ENCODE measurements around the gene SV2C.

The SV2C gene

DNA sequence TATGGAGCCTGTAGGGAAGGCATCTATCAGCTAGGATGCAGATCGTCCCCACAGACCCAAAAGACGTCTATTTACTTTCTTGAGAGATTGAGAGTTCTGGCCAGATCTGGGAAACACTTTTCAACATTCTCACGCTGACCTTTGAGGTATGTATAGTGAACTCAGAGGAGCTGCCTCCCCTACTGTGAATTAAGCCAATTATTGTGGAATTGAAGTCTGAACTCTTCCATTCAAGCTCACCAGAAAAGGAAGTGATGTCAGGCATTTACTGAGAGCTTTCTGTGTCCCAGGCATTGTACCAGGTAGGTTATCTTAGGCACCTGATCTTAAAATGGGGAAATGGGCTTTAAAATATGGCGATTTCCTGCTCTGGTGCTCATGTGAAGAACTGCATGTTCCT is 136.5 kb downstream of the SV2C start:
- Histone ChIP-seq H3K9me3 (ENCODE audit: control insufficient read depth in 1 of 2, low read length in 2 of 2) (no peaks in the 10 kb centered on the region), H3K9ac (ENCODE audit: low read depth in 1 of 2, low read length in 2 of 2) (no peak overlapping the region), H3K4me1 (ENCODE audit: control insufficient read depth in 1 of 2, insufficient read depth in 2 of 2, low read length in 2 of 2) (no peaks in the 10 kb centered on the region), H3K27ac (ENCODE audit: low read depth, low read length) (no peak overlapping the region), H3K27me3 (ENCODE audit: control insufficient read depth in 1 of 2, insufficient read depth in 2 of 2, low read length in 2 of 2) (no peaks in the 10 kb centered on the region), H3K4me3 (ENCODE audit: low read depth in 1 of 2, low read length in 2 of 2) (no peak overlapping the region), H3K36me3 (ENCODE audit: control insufficient read depth in 1 of 2, insufficient read depth in 2 of 2, low read length in 2 of 2) (no peaks in the 10 kb centered on the region)

DNA sequence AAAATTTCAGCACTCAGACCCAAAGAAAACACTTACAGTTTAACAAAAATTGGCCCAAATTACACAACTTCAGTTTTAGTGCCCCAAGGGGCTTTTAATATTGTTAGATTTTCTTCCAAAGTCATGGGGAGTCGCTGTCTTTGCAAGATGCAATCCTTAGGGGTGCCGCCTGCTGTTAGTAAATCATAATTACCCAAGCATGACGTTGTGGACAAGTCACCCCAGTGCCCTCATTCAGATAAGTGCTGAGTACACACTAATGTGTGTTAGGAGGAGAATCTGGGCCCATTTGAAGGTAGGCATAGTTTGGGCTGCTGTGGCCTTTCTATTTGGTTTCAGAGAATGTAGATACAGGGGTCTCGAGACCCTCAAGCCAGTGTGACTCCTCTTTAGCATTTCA is 138.1 kb downstream of the SV2C start:
- H3K9ac ChIP-seq (ENCODE audit: low read depth in 1 of 2, low read length in 2 of 2): no peak overlapping the region
- no peaks in the 10 kb centered on the region for H3K27me3 ChIP-seq (ENCODE audit: control insufficient read depth in 1 of 2, insufficient read depth in 2 of 2, low read length in 2 of 2)
- no peaks in the 10 kb centered on the region for H3K4me1 ChIP-seq (ENCODE audit: control insufficient read depth in 1 of 2, insufficient read depth in 2 of 2, low read length in 2 of 2)
- H3K4me3 ChIP-seq (ENCODE audit: low read depth in 1 of 2, low read length in 2 of 2): no peak overlapping the region
- H3K27ac ChIP-seq (ENCODE audit: low read depth, low read length): no peak overlapping the region
- no peaks in the 10 kb centered on the region for H3K36me3 ChIP-seq (ENCODE audit: control insufficient read depth in 1 of 2, insufficient read depth in 2 of 2, low read length in 2 of 2)
- H3K9me3 ChIP-seq (ENCODE audit: control insufficient read depth in 1 of 2, low read length in 2 of 2): no peaks in the 10 kb centered on the region

DNA sequence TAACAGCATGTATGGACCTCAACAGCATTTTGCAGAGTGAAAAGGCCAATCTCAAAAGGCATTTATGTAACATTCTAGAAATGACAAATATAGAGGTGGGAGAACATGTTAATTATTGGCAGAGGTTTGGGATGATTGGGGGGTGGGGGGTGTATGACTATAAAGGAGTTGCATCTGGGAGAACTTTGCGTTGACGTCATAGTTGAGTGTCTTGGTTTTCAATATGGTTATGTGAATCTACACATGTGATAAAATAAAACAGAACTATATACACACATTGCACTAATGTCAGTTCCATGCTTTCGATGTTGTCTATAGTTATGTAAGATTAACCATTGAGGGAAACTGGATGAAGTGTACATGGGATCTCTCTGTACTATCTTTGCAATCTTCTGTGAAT is 139.1 kb downstream of the SV2C start:
- H3K9ac ChIP-seq (ENCODE audit: low read depth in 1 of 2, low read length in 2 of 2): no peak overlapping the region
- H3K27ac ChIP-seq (ENCODE audit: low read depth, low read length): no peak overlapping the region
- no peaks in the 10 kb centered on the region for H3K36me3 ChIP-seq (ENCODE audit: control insufficient read depth in 1 of 2, insufficient read depth in 2 of 2, low read length in 2 of 2)
- no peak overlapping the region for H3K4me3 ChIP-seq (ENCODE audit: low read depth in 1 of 2, low read length in 2 of 2)
- no peaks in the 10 kb centered on the region for H3K9me3 ChIP-seq (ENCODE audit: control insufficient read depth in 1 of 2, low read length in 2 of 2)
- no peaks in the 10 kb centered on the region for H3K4me1 ChIP-seq (ENCODE audit: control insufficient read depth in 1 of 2, insufficient read depth in 2 of 2, low read length in 2 of 2)
- no peaks in the 10 kb centered on the region for H3K27me3 ChIP-seq (ENCODE audit: control insufficient read depth in 1 of 2, insufficient read depth in 2 of 2, low read length in 2 of 2)

DNA sequence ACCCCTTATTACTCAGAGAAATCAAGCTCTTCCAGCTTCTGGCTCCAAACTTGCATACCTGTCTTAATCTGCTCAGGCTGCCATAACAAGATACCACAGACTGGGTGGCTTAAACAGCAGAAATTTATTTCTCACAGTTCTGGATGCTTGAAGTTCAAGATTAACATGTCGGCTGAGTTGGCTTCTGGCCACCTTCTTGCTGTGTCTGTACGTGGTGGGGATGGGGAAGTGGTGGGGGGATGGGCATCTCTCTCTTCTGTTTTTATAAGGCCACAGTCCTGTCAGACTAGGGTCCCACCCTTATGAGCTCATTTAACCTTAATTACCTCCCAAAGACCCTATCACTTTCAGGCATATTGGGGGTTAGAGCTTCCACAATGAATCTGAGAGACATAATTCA is 140.5 kb downstream of the SV2C start:
- Histone ChIP-seq H3K27ac (ENCODE audit: low read depth, low read length) (no peak overlapping the region), H3K9me3 (ENCODE audit: control insufficient read depth in 1 of 2, low read length in 2 of 2) (no peaks in the 10 kb centered on the region), H3K4me1 (ENCODE audit: control insufficient read depth in 1 of 2, insufficient read depth in 2 of 2, low read length in 2 of 2) (no peaks in the 10 kb centered on the region), H3K9ac (ENCODE audit: low read depth in 1 of 2, low read length in 2 of 2) (no peak overlapping the region), H3K4me3 (ENCODE audit: low read depth in 1 of 2, low read length in 2 of 2) (no peak overlapping the region), H3K27me3 (ENCODE audit: control insufficient read depth in 1 of 2, insufficient read depth in 2 of 2, low read length in 2 of 2) (no peaks in the 10 kb centered on the region), H3K36me3 (ENCODE audit: control insufficient read depth in 1 of 2, insufficient read depth in 2 of 2, low read length in 2 of 2) (no peaks in the 10 kb centered on the region)

DNA sequence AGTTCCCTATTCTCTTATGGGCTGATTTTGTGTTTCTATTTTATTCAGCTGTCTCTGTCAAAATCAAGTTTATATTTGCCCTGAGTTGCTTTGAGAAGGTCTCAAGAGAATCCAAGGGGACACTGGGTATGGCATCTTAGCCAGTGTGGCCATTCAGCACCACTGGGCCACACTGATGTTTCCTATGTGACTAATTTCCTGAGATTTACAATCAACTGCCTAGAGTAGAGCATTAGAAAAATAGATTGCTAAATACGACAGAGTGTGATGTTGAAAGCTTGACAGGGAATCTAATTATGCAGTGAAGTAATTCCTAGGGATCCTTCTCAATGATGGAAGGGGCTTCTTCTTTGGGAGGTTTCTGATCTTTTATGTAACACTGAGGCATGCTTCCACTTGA is 141.7 kb downstream of the SV2C start:
- H3K36me3 ChIP-seq (ENCODE audit: control insufficient read depth in 1 of 2, insufficient read depth in 2 of 2, low read length in 2 of 2): no peaks in the 10 kb centered on the region
- H3K27me3 ChIP-seq (ENCODE audit: control insufficient read depth in 1 of 2, insufficient read depth in 2 of 2, low read length in 2 of 2): peaks cover 0 to 1% of the 10 kb centered on the region in 2 donors
- H3K4me3 ChIP-seq (ENCODE audit: low read depth in 1 of 2, low read length in 2 of 2): no peak overlapping the region
- no peaks in the 10 kb centered on the region for H3K4me1 ChIP-seq (ENCODE audit: control insufficient read depth in 1 of 2, insufficient read depth in 2 of 2, low read length in 2 of 2)
- no peaks in the 10 kb centered on the region for H3K9me3 ChIP-seq (ENCODE audit: control insufficient read depth in 1 of 2, low read length in 2 of 2)
- no peak overlapping the region for H3K27ac ChIP-seq (ENCODE audit: low read depth, low read length)
- no peak overlapping the region for H3K9ac ChIP-seq (ENCODE audit: low read depth in 1 of 2, low read length in 2 of 2)

DNA sequence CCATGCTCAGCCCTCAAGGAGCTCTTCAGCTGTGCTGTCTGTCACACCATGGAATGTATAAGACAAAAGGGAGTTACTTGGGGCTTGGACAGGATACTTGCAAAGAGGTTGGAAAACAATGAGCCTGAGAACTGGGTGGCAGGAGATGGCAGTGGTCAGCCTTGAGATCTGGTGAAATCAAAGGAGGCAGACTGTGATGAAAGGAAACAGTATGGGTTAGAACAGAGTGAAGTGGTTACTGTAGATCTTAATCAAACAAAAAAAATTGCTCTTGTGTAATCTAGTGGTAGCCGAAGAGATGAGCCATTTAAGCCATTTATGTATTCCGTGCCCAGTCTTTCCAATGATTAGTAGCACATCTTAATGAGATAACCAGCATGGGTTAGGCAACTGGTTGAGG is 142.2 kb downstream of the SV2C start:
- H3K27me3 ChIP-seq (ENCODE audit: control insufficient read depth in 1 of 2, insufficient read depth in 2 of 2, low read length in 2 of 2): peaks cover 0 to 3% of the 10 kb centered on the region in 2 donors
- H3K4me3 ChIP-seq (ENCODE audit: low read depth in 1 of 2, low read length in 2 of 2): no peak overlapping the region
- no peak overlapping the region for H3K27ac ChIP-seq (ENCODE audit: low read depth, low read length)
- H3K9ac ChIP-seq (ENCODE audit: low read depth in 1 of 2, low read length in 2 of 2): no peak overlapping the region
- no peaks in the 10 kb centered on the region for H3K36me3 ChIP-seq (ENCODE audit: control insufficient read depth in 1 of 2, insufficient read depth in 2 of 2, low read length in 2 of 2)
- no peaks in the 10 kb centered on the region for H3K4me1 ChIP-seq (ENCODE audit: control insufficient read depth in 1 of 2, insufficient read depth in 2 of 2, low read length in 2 of 2)
- H3K9me3 ChIP-seq (ENCODE audit: control insufficient read depth in 1 of 2, low read length in 2 of 2): no peaks in the 10 kb centered on the region

DNA sequence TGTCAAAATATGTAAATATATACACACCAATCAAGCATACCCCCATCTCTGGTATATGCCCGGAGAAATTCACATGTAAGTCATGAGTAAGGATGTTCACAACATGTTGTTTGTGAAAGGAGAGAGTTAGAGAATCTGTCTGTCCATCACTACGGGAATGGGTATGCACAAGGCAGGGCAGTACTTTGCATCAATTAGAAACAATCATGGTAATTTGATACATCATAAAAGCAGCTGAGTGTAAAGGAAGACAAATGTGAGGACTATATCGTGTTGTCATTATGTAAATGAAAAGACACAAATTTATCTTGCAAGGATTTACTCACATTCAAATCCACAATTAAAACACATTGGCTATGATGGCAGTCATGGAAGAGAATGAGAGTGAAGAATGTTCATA is 146.7 kb downstream of the SV2C start:
- Histone ChIP-seq H3K4me3 (ENCODE audit: low read depth in 1 of 2, low read length in 2 of 2) (no peak overlapping the region), H3K9me3 (ENCODE audit: control insufficient read depth in 1 of 2, low read length in 2 of 2) (no peaks in the 10 kb centered on the region), H3K4me1 (ENCODE audit: control insufficient read depth in 1 of 2, insufficient read depth in 2 of 2, low read length in 2 of 2) (no peaks in the 10 kb centered on the region), H3K27ac (ENCODE audit: low read depth, low read length) (no peak overlapping the region), H3K36me3 (ENCODE audit: control insufficient read depth in 1 of 2, insufficient read depth in 2 of 2, low read length in 2 of 2) (no peaks in the 10 kb centered on the region), H3K27me3 (ENCODE audit: control insufficient read depth in 1 of 2, insufficient read depth in 2 of 2, low read length in 2 of 2) (peaks cover 0 to 3% of the 10 kb centered on the region in 2 donors), H3K9ac (ENCODE audit: low read depth in 1 of 2, low read length in 2 of 2) (no peak overlapping the region)

DNA sequence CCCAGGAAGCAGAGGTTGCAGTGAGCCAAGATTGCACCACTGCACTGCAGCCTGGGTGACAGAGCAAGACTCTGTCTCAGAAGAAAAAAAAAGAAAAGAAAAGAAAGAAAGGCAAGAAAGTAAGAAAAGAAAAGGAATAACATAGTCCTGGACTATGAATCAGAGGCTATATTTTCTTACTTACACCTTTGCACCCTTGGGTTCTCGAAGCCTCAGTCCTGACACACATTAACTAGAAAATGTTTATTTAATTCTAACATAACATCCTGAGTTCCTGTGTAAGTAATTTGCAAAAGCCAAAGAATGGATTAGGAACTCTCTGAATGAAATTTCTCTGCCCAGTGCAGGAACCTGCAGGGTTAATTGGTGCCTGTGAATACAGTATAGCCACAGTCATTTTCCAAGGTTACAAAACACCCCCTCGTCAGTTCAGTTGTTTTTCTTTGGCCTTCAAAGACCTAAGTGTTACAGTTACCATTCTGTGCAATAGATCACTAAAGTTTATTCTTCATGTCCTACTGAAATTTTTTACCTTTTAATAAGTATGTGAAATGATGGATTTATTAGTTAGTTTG is 147.6 kb downstream of the SV2C start:
- Histone ChIP-seq H3K27me3 (ENCODE audit: control insufficient read depth in 1 of 2, insufficient read depth in 2 of 2, low read length in 2 of 2) (peaks cover 0 to 3% of the 10 kb centered on the region in 2 donors), H3K4me1 (ENCODE audit: control insufficient read depth in 1 of 2, insufficient read depth in 2 of 2, low read length in 2 of 2) (no peaks in the 10 kb centered on the region), H3K4me3 (ENCODE audit: low read depth in 1 of 2, low read length in 2 of 2) (no peak overlapping the region), H3K9ac (ENCODE audit: low read depth in 1 of 2, low read length in 2 of 2) (no peak overlapping the region), H3K27ac (ENCODE audit: low read depth, low read length) (no peak overlapping the region), H3K9me3 (ENCODE audit: control insufficient read depth in 1 of 2, low read length in 2 of 2) (no peaks in the 10 kb centered on the region), H3K36me3 (ENCODE audit: control insufficient read depth in 1 of 2, insufficient read depth in 2 of 2, low read length in 2 of 2) (no peaks in the 10 kb centered on the region)

DNA sequence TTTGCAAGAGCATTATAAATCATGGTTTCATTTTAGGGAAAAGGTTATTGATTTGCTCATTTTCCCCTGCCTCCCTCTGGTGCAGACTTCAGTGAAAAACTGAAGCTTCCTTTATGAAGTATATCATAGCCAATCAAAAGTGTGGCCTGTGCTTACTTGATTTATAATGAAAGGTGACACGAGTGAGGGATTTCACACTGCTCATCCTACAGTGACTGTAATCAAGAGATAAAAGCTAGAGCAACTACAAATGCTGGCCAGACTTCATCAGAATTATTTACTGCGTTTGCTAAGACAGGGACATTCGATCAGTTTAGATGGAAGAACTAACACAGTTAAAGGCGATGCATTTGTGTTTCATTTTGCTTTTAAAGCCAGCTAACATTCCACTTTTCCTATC is 151.5 kb downstream of the SV2C start:
- no peak overlapping the region for H3K4me3 ChIP-seq (ENCODE audit: low read depth in 1 of 2, low read length in 2 of 2)
- H3K27me3 ChIP-seq (ENCODE audit: control insufficient read depth in 1 of 2, insufficient read depth in 2 of 2, low read length in 2 of 2): peaks cover 0 to 3% of the 10 kb centered on the region in 2 donors
- H3K36me3 ChIP-seq (ENCODE audit: control insufficient read depth in 1 of 2, insufficient read depth in 2 of 2, low read length in 2 of 2): no peaks in the 10 kb centered on the region
- no peaks in the 10 kb centered on the region for H3K4me1 ChIP-seq (ENCODE audit: control insufficient read depth in 1 of 2, insufficient read depth in 2 of 2, low read length in 2 of 2)
- no peak overlapping the region for H3K9ac ChIP-seq (ENCODE audit: low read depth in 1 of 2, low read length in 2 of 2)
- peaks cover 0 to 6% of the 10 kb centered on the region in 2 donors for H3K9me3 ChIP-seq (ENCODE audit: control insufficient read depth in 1 of 2, low read length in 2 of 2)
- H3K27ac ChIP-seq (ENCODE audit: low read depth, low read length): no peak overlapping the region

DNA sequence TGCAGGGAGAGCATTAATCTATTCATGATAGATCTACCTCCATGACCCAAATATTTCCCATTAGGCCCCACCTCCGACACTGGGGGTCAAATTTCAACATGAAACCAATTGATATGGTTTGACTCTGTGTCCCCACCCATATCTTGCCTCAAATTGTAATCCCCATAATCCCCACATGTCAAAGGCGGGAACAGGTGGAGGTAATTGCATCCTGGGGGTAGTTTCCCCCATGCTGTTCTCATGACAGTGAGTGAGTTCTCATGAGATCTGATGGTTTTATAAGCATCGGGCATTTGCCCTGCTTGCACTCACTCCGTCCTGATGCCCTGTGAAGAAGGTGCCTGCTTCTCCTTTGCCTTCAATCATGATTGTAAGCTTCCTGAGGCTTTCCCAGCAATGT is 153.5 kb downstream of the SV2C start:
- H3K4me1 ChIP-seq (ENCODE audit: control insufficient read depth in 1 of 2, insufficient read depth in 2 of 2, low read length in 2 of 2): no peaks in the 10 kb centered on the region
- peaks cover 0 to 6% of the 10 kb centered on the region in 2 donors for H3K9me3 ChIP-seq (ENCODE audit: control insufficient read depth in 1 of 2, low read length in 2 of 2)
- no peak overlapping the region for H3K27ac ChIP-seq (ENCODE audit: low read depth, low read length)
- H3K9ac ChIP-seq (ENCODE audit: low read depth in 1 of 2, low read length in 2 of 2): no peak overlapping the region
- H3K4me3 ChIP-seq (ENCODE audit: low read depth in 1 of 2, low read length in 2 of 2): no peak overlapping the region
- no peaks in the 10 kb centered on the region for H3K36me3 ChIP-seq (ENCODE audit: control insufficient read depth in 1 of 2, insufficient read depth in 2 of 2, low read length in 2 of 2)
- no peaks in the 10 kb centered on the region for H3K27me3 ChIP-seq (ENCODE audit: control insufficient read depth in 1 of 2, insufficient read depth in 2 of 2, low read length in 2 of 2)

DNA sequence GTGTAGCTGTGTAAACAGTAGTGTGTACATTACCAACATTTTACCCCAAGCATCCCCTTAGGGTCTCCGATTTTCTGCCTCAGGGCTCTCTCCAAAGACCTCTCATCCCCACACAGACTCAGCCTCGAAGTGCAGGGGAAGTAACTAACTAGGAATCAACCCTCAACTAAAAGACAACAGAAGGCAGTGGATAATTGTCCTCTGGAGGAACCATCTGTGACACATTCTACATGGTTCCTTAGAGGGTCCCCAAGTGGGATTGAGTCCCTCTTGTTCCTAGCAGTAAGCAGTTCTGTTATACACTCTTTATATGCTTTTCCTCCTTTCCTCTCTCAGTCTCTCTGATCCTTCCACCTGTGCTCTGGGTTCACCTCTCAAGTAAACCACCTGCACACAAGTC is 157.2 kb downstream of the SV2C start:
- H3K27ac ChIP-seq (ENCODE audit: low read depth, low read length): no peak overlapping the region
- H3K4me3 ChIP-seq (ENCODE audit: low read depth in 1 of 2, low read length in 2 of 2): no peak overlapping the region
- no peak overlapping the region for H3K9ac ChIP-seq (ENCODE audit: low read depth in 1 of 2, low read length in 2 of 2)
- peaks cover 0 to 6% of the 10 kb centered on the region in 2 donors for H3K9me3 ChIP-seq (ENCODE audit: control insufficient read depth in 1 of 2, low read length in 2 of 2)
- H3K4me1 ChIP-seq (ENCODE audit: control insufficient read depth in 1 of 2, insufficient read depth in 2 of 2, low read length in 2 of 2): no peaks in the 10 kb centered on the region
- H3K27me3 ChIP-seq (ENCODE audit: control insufficient read depth in 1 of 2, insufficient read depth in 2 of 2, low read length in 2 of 2): no peaks in the 10 kb centered on the region
- no peaks in the 10 kb centered on the region for H3K36me3 ChIP-seq (ENCODE audit: control insufficient read depth in 1 of 2, insufficient read depth in 2 of 2, low read length in 2 of 2)
